WTC11 (cell line): ENCODE measurements around the gene C1orf198. TPM values are rescaled to one million over a fixed set of nuclear protein-coding genes. Genes with fewer than 3 reads are reported as not detected.

Experiments used
- ATAC-seq: fragments of 200-7000 bp; cut with Tn5 transposase; 2 replicates; pipeline ENCODE4 v1.10.0; 2021; ENCODE audit warnings: mild to moderate bottlenecking, moderate library complexity
- CTCF ChIA-PET: fragments of 300-600 bp; sonication (Branson Sonifier 250); formaldehyde crosslinking; loops from one replicate; lab custom pipeline; 2021; ENCODE audit warnings: antibody characterized with exemption; lab: Charles Lee
- POLR2A ChIA-PET: fragments of 350-600 bp; sonication (Branson Sonifier 250); formaldehyde crosslinking; loops from one replicate; lab custom pipeline; 2021; ENCODE audit warnings: antibody characterized with exemption; lab: Charles Lee
- DNase-seq: peaks from one replicate; pipeline ENCODE4 v3.0.0; 2021; ENCODE audit warnings: low spot score
- H3K27ac Mint-ChIP-seq: 2 replicates; pipeline ENCODE4 v1.8.0; 2021; ENCODE audit warnings: mixed read lengths
- H3K27me3 Mint-ChIP-seq: 2 replicates; pipeline ENCODE4 v1.8.0; 2021; ENCODE audit warnings: low read depth, mild to moderate bottlenecking, moderate library complexity, mixed read lengths
- H3K36me3 Mint-ChIP-seq: 2 replicates; pipeline ENCODE4 v1.8.0; 2021; ENCODE audit warnings: mixed read lengths
- H3K4me1 Mint-ChIP-seq: 2 replicates; pipeline ENCODE4 v1.8.0; 2022; ENCODE audit warnings: mixed read lengths
- H3K4me3 Mint-ChIP-seq: 2 replicates; pipeline ENCODE4 v1.8.0; 2021; ENCODE audit warnings: mild to moderate bottlenecking, moderate library complexity, mixed read lengths
- H3K9me3 Mint-ChIP-seq: 2 replicates; pipeline ENCODE4 v1.8.0; 2021; ENCODE audit warnings: mixed read lengths
- CBFB ChIP-seq: sonication (generic); formaldehyde crosslinking; IDR thresholded peaks from 2 replicates; pipeline ENCODE4 v1.8.1; 2022; ENCODE audit warnings: mild to moderate bottlenecking, low read depth, missing genetic modification reagents
- CDX4 ChIP-seq: fragments of 250-450 bp; sonication (Bioruptor Pico); IDR thresholded peaks from 2 replicates; pipeline ENCODE4 v1.9.0; 2021; ENCODE audit warnings: moderate library complexity, mild to moderate bottlenecking, inconsistent platforms, borderline replicate concordance
- CREB1 ChIP-seq: sonication (generic); formaldehyde crosslinking; IDR thresholded peaks from 2 replicates; pipeline ENCODE4 v1.8.0; 2023; ENCODE audit warnings: mild to moderate bottlenecking, missing genetic modification reagents
- EMX1 ChIP-seq: fragments of 250-450 bp; sonication (Bioruptor Pico); IDR thresholded peaks from 2 replicates; pipeline ENCODE4 v1.8.0; 2021; ENCODE audit warnings: mild to moderate bottlenecking
- ETV6 ChIP-seq: sonication (generic); formaldehyde crosslinking; IDR thresholded peaks from 2 replicates; pipeline ENCODE4 v1.8.1; 2022; ENCODE audit warnings: mild to moderate bottlenecking, missing genetic modification reagents
- FOXP4 ChIP-seq: sonication (generic); formaldehyde crosslinking; IDR thresholded peaks from 2 replicates; pipeline ENCODE4 v1.8.0; 2022; ENCODE audit warnings: mild to moderate bottlenecking, missing genetic modification reagents
- GABPB1 ChIP-seq: sonication (generic); formaldehyde crosslinking; IDR thresholded peaks from 2 replicates; pipeline ENCODE4 v1.8.1; 2023; ENCODE audit warnings: mild to moderate bottlenecking, missing genetic modification reagents
- IRF2 ChIP-seq: sonication (generic); formaldehyde crosslinking; IDR thresholded peaks from 2 replicates; pipeline ENCODE4 v1.8.0; 2022; ENCODE audit warnings: low read depth, missing genetic modification reagents, borderline replicate concordance
- JUN ChIP-seq: sonication (generic); formaldehyde crosslinking; IDR thresholded peaks from 2 replicates; pipeline ENCODE4 v1.8.0; 2023; ENCODE audit warnings: mild to moderate bottlenecking, missing genetic modification reagents
- KAT7 ChIP-seq: sonication (generic); formaldehyde crosslinking; IDR thresholded peaks from 2 replicates; pipeline ENCODE4 v1.8.1; 2023; ENCODE audit warnings: missing genetic modification reagents, mild to moderate bottlenecking, borderline replicate concordance
- MYBL2 ChIP-seq: sonication (generic); formaldehyde crosslinking; IDR thresholded peaks from 2 replicates; pipeline ENCODE4 v1.8.1; 2023; ENCODE audit warnings: mild to moderate bottlenecking, moderate library complexity, missing genetic modification reagents
- NFYB ChIP-seq: sonication (generic); formaldehyde crosslinking; conservative IDR thresholded peaks from 2 replicates; pipeline ENCODE4 v1.8.0; 2022; ENCODE audit warnings: low read depth, missing genetic modification reagents
- TEAD4 ChIP-seq: sonication (generic); formaldehyde crosslinking; IDR thresholded peaks from 2 replicates; pipeline ENCODE4 v1.8.0; 2022; ENCODE audit warnings: mild to moderate bottlenecking, missing genetic modification reagents
- ZBTB43 ChIP-seq: sonication (generic); formaldehyde crosslinking; IDR thresholded peaks from 2 replicates; pipeline ENCODE4 v1.8.1; 2023; ENCODE audit warnings: mild to moderate bottlenecking, missing genetic modification reagents
- ZNF121 ChIP-seq: sonication (generic); formaldehyde crosslinking; IDR thresholded peaks from 2 replicates; pipeline ENCODE4 v1.8.0; 2023; ENCODE audit warnings: missing genetic modification reagents
- ZNF671 ChIP-seq: fragments of 250-450 bp; sonication (Bioruptor Pico); IDR thresholded peaks from 2 replicates; pipeline ENCODE4 v1.8.0; 2021; ENCODE audit warnings: mild to moderate bottlenecking
- total RNA-seq: library from RNA; stranded (reverse); gene quantifications from 3 replicates; pipeline ENCODE4 v1.2.3, GENCODE V29; 2021
- TF ChIP-seq, protein P1 (sequence below): sonication (generic); formaldehyde crosslinking; IDR thresholded peaks from 2 replicates; pipeline ENCODE4 v1.8.1; 2023; ENCODE audit warnings: mild to moderate bottlenecking, missing genetic modification reagents, borderline replicate concordance

Gene C1orf198
- total RNA-seq, 1 experiment from 2014 or later: 26.9 TPM

- ChIA-PET CTCF (no interaction called here), POLR2A (interaction anchor here (1.3 kb wide), 1 partner anchor 14 kb away, joined by 4 read pairs; no protein-coding TSS in a partner anchor)
- H3K9me3 Mint-ChIP-seq: no peaks in the 10 kb centered on the region
- H3K4me3 Mint-ChIP-seq: peak overlapping the region; percentile 84
- ATAC-seq: no peak
- TF ChIP-seq ZNF671 (CRISPR knock-in tag) (no peak), GABPB1 (no peak), ETV6 (CRISPR knock-in tag) (no peak), ZBTB43 (no peak), TEAD4 (CRISPR knock-in tag) (no peak), CDX4 (CRISPR knock-in tag) (no peak), NFYB (CRISPR knock-in tag) (no peak), EMX1 (no peak), FOXP4 (CRISPR knock-in tag) (no peak), CBFB (no peak), JUN (no peak), MYBL2 (CRISPR knock-in tag) (no peak)
- peaks cover 41% of the 10 kb centered on the region for H3K4me1 Mint-ChIP-seq
- no peak for DNase-seq
- H3K27me3 Mint-ChIP-seq: peaks cover 12% of the 10 kb centered on the region
- no peak overlapping the region for H3K27ac Mint-ChIP-seq
- 0 out of 2 replicates have a peak, but pooled peaks cover 3% of the 10 kb centered on the region for H3K36me3 Mint-ChIP-seq
These were observed 1.9 kb downstream of the C1orf198 start for GRCh38 chr1:230866171-230867070.

- ATAC-seq (no peak), DNase-seq (no peak)
- ChIA-PET POLR2A (no interaction called here), CTCF (interaction anchor here (2.2 kb wide), 1 partner anchor 223 kb away, joined by 6 read pairs; the partner anchor contains the start of gene COG2)
- Mint-ChIP-seq H3K4me3 (no peak overlapping the region), H3K27ac (no peak overlapping the region), H3K27me3 (peaks cover 12% of the 10 kb centered on the region), H3K36me3 (0 out of 2 replicates have a peak, but pooled peaks cover 6% of the 10 kb centered on the region), H3K4me1 (peaks cover 46% of the 10 kb centered on the region), H3K9me3 (no peaks in the 10 kb centered on the region; the same call in 1 of the 2 replicates)
- TF ChIP-seq CREB1 (CRISPR knock-in tag): no peak
- TF ChIP-seq IRF2 (CRISPR knock-in tag): no peak
- no peak for TF ChIP-seq ZNF121
- TF ChIP-seq, protein P1, sequence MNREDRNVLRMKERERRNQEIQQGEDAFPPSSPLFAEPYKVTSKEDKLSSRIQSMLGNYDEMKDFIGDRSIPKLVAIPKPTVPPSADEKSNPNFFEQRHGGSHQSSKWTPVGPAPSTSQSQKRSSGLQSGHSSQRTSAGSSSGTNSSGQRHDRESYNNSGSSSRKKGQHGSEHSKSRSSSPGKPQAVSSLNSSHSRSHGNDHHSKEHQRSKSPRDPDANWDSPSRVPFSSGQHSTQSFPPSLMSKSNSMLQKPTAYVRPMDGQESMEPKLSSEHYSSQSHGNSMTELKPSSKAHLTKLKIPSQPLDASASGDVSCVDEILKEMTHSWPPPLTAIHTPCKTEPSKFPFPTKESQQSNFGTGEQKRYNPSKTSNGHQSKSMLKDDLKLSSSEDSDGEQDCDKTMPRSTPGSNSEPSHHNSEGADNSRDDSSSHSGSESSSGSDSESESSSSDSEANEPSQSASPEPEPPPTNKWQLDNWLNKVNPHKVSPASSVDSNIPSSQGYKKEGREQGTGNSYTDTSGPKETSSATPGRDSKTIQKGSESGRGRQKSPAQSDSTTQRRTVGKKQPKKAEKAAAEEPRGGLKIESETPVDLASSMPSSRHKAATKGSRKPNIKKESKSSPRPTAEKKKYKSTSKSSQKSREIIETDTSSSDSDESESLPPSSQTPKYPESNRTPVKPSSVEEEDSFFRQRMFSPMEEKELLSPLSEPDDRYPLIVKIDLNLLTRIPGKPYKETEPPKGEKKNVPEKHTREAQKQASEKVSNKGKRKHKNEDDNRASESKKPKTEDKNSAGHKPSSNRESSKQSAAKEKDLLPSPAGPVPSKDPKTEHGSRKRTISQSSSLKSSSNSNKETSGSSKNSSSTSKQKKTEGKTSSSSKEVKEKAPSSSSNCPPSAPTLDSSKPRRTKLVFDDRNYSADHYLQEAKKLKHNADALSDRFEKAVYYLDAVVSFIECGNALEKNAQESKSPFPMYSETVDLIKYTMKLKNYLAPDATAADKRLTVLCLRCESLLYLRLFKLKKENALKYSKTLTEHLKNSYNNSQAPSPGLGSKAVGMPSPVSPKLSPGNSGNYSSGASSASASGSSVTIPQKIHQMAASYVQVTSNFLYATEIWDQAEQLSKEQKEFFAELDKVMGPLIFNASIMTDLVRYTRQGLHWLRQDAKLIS (CRISPR knock-in tag): no peak
- no peak for TF ChIP-seq KAT7 (CRISPR knock-in tag)
These were observed 3.1 kb downstream of the C1orf198 start for GRCh38 chr1:230865062-230865817.
